Measurements from ENCODE around the gene FTCD.
"Not testable (repeated sequence)": the region's sequence is repeated elsewhere in the genome, so short reads cannot be mapped to it uniquely, and the experiment has no call there.

FTCD gene

DNA sequence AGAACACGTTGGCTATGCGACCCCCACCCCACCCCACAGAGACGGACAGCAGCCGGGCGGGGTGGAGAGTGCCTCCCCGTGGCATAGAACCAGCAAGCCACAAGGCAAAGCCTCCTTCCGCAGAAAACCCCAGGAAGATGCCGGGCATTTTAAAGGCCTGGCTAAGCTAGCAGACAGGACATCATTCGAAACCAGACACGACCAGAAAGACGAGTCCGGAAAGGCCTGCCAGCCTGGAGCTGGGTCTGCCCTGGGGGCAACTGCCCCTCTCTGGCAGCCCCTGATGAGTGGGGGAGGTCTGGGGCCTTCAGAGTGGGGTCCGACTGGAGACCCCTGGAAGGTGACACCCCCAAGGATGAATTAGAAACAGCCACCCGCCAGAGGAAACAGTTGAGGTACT, 8.5 kb downstream of the FTCD start:
- no peak overlapping the region for H3K4me3 ChIP-seq (ENCODE audit: low read length)
- TF ChIP-seq ZNF274 (IDR thresholded peaks at IDR 0.05; ENCODE audit: low read depth, low read length): no peak

DNA sequence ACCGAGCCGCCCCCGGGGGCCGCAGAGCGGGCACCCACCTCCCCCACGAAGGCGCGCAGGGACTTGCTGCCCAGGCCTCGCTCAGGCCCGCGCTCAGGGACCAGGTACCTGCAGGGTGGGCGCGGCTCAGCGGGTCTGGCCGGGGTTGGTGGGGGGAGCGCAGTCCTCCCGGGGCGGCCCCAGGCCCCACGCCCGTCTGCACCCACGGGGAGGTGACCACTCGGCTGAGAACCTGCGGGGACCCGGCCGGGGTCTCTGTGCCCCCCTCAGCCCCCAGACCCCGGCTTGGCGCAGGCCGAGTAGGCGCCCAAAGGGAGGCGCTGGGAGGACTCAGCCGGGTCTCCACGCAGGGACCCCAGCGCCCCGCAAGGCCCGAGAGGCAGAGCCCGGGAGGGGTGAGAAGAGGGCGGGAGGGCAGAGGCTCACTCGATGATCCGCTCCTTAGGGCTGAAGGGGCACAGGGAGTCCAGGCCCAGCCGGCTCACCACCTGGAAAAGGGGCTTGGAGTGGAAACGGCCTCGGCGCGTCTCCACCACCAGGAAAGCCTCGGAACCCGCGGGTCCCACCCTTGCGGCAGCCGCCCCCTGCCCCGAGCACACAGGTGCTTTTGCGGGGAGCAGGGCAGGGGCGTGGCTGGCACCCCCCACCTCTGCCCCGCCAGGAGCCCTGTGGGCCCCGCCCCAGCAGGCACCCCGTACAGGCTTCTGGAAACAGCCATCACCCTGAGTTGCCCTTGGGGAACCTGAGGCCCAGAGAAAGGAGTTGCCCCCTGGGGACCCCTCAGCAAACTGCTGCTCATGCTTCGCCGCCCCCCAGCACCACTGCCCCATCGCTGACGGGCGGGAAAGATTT, 9.3 kb downstream of the FTCD start:
- H3K4me3 ChIP-seq (ENCODE audit: low read length): no peak overlapping the region
- TF ChIP-seq ZNF274 (IDR thresholded peaks at IDR 0.05; ENCODE audit: low read depth, low read length): no peak

DNA sequence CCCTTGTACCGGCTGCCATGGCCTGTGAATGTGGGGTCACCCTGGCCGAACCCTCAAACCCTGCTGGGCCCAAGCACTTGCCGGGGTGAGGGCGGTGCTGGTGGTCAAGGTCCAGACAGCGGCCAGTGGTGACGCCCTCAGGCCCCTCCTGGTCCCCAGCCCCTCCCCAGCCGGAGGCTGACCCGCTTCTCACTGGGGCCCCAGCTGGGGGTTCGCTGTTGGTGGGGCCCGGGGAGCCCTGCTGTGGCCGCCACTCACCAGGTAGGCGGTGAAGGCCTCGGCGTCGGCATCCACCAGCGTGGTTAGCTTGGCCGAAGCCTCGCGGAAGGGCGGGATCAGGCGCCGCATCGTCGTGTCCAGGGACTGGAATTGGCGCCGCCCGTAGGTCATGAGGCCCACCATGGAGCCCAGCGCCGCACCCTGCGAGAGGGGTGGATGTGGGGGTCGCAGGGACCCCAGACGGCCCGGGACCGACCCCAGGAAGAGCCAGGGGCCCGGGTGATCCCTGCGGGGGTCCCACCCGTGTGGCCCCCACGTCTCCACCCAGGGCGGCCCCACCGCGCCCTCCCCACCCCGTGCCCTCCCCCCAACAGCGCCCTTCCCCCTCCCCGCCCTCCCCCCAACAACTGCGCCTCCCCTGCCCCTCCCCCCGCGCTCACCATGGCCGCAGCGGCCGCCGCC, 10.1 kb downstream of the FTCD start:
- no peak for TF ChIP-seq ZNF274 (IDR thresholded peaks at IDR 0.05; ENCODE audit: low read depth, low read length)
- no peak overlapping the region for H3K4me3 ChIP-seq (ENCODE audit: low read length)

DNA sequence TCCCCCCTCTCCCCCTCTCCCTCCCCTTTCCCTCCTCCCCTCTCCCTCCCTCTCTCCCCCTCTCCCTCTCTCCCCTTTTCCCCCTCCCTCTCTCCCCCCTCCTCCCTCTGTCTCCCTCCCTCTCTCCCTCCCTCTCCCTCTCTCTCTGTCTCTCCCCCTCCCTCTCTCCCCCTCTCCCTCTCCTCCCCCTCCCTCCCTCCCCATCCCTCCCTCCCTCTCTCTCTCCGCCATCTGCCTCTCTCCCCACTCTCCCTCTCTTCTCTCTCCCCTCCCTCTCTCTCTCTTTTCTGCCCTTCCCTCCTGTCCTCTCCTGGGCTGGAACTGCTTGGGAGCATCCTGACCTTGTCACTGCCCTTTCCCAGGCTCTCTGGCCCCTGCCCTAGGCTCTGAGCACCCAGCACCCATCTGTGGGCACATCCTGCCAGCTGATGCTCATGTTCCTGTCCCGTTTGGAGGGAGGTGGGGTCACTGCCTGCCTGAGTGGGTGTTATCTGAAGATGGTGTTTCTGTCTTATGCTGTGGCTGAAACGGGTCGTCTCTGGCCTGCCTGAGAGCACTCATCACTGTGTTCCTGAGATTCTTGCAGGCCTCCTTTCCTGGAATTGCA, 10.8 kb downstream of the FTCD start:
- H3K4me3 ChIP-seq (ENCODE audit: low read length): no peak overlapping the region
- no peak for TF ChIP-seq ZNF274 (IDR thresholded peaks at IDR 0.05; ENCODE audit: low read depth, low read length)

DNA sequence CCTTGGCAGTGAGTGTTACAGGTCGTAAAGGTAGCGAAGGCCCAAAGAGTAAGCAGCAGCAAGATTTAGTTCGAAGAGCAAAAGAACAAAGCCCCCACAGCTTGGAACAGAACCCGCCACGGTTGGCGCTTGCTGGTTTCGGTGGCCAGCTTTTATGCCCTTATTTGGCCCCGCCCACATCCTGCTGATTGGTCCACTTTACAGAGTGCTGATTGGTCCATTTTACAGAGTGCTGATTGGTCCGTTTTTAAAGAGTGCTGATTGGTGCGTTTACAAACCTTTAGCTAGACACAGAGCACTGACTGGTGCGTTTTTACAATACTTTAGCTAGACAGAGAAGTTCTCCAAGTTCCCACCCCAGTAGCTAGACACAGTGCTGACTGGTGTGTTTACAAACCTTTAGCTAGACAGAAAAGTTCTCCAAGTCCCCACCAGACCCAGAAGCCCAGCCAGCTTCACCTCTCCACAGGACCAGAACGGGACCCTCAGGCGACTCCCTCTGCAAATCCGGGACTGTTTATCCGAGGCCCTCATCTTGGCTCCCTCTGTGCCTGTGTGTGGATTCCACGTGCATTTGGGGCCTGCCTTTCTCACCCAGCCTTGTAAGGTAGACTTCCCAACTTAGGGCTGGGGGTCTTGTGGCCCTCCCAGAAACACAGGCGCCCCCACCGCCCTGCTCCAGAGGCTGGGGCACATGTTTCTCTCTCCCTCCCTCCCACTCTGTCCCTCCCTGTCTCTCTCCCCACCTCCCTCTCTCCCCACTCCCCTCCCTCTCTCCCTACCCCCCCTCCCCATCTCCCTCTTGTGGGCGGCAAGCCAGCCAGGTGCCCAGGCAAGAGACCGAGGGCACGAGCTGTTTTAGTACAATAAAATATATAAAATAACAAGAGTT, 12.6 kb downstream of the FTCD start:
- TF ChIP-seq ZNF274 (IDR thresholded peaks at IDR 0.05; ENCODE audit: low read depth, low read length): no peak
- H3K4me3 ChIP-seq (ENCODE audit: low read length): no peak overlapping the region

DNA sequence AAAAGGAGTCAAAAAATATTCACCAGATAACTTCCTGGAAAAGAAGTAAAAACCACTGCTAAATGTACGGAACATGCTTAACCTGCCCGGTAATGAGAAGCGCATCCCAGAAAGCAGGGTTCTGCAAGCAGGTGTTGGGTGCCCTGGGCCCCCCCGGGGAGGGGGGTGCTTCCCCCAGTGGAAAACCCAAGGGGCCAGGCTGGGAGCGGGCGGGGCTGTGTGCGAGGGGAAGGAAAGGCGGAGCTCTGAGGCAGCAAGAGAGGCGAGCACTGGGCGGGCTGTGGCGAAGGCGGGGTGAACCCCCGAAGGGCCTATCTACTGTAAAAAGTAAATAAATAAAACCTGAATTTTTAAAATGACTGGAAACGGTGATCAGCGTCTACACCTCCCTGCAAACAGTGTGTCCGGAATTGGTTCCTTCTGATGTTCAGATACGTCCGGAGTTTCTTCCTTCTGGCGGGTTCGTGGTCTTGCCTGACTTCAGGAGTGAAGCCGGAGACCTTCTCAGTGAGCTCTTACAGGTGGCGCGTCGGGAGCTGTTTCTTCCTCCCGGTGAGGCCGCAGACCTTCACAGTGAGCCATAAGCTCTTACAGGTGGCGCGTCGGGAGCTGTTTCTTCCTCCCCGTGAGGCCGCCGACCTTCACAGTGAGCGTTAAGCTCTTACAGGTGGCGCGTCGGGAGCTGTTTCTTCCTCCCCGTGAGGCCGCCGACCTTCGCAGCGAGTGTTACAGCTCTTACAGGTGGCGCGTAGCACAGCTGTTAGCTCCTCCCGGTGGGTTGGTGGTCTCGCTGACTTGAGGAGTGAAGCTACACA, 13.4 kb downstream of the FTCD start:
- TF ChIP-seq ZNF274 (IDR thresholded peaks at IDR 0.05; ENCODE audit: low read depth, low read length): no peak
- H3K4me3 ChIP-seq (ENCODE audit: low read length): no peak overlapping the region

DNA sequence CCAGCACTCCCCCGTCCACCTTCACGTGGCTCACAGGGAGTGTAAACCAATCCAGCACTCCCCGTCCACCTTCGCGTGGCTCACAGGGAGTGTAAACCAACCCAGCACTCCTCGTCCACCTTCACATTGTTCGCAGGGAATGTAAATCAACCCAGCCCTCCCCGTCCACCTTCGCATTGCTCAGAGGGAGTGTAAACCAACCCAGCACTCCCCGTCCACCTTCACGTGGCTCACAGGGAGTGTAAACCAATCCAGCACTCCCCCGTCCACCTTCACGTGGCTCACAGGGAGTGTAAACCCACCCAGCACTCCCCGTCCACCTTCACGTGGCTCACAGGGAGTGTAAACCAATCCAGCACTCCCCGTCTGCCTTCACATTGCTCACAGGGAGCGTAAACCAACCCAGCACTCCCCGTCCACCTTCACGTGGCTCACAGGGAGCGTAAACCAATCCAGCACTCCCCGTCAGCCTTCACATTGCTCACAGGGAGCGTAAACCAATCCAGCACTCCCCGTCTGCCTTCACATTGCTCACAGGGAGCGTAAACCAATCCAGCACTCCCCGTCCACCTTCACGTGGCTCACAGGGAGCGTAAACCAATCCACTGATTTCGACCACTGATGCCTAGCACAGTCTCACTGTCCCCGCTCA, 14.9 kb downstream of the FTCD start:
- H3K4me3 ChIP-seq (ENCODE audit: low read length): not testable (repeated sequence)

DNA sequence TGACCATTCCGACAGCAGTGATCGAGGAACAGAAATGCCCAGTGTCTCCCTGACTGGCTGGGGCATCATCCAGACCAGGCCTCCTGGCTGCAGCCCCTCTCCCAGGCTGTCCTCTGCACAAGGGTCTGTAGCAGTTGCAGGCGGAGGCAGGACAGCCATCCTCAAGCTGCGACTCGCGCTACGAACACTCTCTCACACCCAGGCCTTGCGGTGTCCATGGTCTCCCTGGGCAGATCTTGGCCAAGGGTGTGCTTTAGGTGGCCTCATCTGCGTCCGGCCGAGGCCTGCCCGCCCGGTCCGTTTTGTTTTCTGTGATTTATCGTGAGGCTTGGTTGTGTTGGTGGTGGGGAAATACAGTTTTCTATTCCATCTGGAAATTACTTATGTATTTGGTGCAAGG, 15.7 kb downstream of the FTCD start:
- H3K4me3 ChIP-seq (ENCODE audit: low read length): no peak overlapping the region
- no peak for TF ChIP-seq ZNF274 (IDR thresholded peaks at IDR 0.05; ENCODE audit: low read depth, low read length)

DNA sequence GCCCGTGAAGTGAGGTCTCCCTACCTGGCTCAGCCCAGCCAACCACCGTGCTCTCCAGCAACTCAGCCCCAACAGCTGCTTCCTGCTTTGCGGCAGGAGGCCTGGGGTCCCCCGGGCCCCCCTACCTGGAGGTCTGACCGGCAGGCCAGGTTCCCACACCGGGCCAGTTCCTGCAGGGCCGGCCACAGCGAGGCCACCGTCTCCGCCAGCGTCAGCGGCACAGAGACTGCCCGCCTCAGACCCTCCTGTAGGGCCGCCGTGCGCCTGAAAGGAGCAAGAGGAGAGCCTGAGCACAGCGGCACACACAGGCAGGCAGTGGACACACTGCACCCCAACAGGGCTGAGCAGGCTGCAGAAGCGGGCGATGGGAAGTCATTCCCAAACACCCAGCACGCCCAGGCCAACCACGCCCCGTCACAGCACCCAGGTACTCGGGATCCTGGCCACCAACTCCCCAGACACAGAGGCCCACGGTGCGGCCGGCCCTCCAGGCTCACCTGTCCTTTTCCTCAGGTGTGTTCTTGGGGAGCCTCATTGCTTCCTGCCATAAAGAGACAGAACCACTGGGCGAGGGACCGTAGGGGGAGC, 16.9 kb downstream of the FTCD start:
- TF ChIP-seq ZNF274 (IDR thresholded peaks at IDR 0.05; ENCODE audit: low read depth, low read length): no peak

DNA sequence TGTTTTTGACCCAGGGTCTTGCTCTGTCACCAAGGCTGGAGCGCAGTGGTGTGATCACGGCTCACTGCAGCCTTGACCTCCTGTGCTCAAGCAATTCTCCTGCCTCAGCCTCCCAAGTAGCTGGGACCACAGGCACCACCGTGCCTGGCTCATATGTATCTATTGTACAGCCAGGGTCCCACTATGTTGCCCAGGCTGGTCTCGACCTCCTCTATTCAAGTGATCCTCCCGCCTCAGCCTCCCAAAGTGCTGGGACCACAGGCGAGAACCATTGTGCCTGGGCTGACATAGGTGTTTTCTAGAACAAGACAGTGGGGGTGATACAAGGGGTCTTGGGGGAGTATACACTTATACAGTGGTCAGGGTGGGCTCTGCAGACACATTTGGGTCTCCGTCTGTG, 17.5 kb downstream of the FTCD start:
- TF ChIP-seq ZNF274 (IDR thresholded peaks at IDR 0.05; ENCODE audit: low read depth, low read length): no peak
- no peak overlapping the region for H3K4me3 ChIP-seq (ENCODE audit: low read length)

More for the DNA sequence above, 16.9 kb downstream of the FTCD start:
- H3K4me3 ChIP-seq (ENCODE audit: low read length): no peak overlapping the region

DNA sequence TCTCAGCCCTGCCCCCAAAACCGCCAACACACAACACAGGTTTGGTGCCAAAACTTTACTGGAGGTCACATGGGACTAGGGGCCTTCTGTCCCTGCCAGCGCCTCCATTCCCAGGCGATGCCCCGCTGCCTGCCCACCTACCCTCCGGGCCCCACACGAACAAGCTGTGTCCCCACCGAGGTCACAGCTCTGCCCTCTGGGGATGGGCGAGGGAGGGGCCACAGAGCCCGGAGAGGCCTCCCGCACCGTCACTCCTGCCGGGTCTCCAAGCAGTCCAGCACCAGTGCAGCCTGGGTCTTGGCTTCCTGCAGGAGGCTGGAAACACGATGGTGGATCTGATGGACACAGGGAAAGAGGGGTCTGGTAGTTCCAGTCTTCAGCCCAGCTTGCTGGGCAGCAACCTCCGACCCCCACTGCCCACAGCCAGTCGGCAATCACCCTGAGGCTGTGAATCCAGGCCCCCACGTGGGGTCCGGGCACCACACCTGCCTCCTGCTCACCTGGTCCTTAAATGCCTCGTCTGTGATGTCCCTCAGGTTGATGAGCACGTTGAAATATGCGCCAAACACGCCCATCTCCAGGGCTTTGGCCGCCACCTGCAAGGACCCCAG, 18.5 kb downstream of the FTCD start:
- no peak overlapping the region for H3K4me3 ChIP-seq (ENCODE audit: low read length)
- TF ChIP-seq ZNF274 (IDR thresholded peaks at IDR 0.05; ENCODE audit: low read depth, low read length): no peak

DNA sequence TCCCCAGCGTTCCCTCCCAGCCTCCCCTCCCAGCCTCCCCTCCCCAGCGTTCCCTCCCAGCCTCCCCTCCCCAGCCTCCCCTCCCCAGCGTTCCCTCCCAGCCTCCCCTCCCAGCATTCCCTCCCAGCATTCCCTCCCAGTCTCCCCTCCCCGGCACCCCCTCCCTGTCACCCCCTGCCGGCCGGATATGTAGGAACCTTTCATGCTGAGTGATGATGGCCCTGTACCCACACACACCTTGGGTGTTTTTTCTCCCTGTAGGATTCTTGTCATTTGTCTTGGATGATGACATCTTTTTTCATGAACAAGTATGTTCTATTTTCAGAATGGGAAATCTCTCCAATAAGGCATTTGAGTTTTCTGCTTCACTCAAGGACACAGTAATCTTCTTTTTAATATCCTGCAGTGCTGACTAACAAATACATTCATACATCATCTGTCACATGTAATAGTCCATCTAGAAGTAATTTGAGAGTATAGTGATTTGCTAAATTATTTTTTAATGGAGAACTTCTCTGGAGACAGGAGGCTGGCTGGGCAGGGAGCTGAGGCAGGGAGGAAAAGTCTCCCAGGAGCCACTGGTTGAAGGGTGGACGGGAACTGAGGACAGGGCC, 19.5 kb downstream of the FTCD start:
- no peak for TF ChIP-seq ZNF274 (IDR thresholded peaks at IDR 0.05; ENCODE audit: low read depth, low read length)
- H3K4me3 ChIP-seq (ENCODE audit: low read length): no peak overlapping the region
